SU-DHL-6 (cell line): ENCODE measurements around the gene KDM1B.

Source experiments
- CTCF ChIP-seq: fragments of 200-600 bp; sonication (generic); IDR thresholded peaks from one replicate; pipeline ENCODE4 v1.5.1; 2017; ENCODE audit warnings: antibody characterized with exemption, mild to moderate bottlenecking, low read length, moderate library complexity; ENCODE audit not compliant: insufficient read depth, poor library complexity, severe bottlenecking
- EZH2phosphoT487 ChIP-seq: fragments of 200-600 bp; sonication (generic), shearing (Covaris generic); conservative IDR thresholded peaks from 2 replicates; pipeline ENCODE4 v1.6.1; 2018; ENCODE audit warnings: mild to moderate bottlenecking, antibody characterized with exemption, low read length, moderate library complexity, mixed read lengths

DNA sequence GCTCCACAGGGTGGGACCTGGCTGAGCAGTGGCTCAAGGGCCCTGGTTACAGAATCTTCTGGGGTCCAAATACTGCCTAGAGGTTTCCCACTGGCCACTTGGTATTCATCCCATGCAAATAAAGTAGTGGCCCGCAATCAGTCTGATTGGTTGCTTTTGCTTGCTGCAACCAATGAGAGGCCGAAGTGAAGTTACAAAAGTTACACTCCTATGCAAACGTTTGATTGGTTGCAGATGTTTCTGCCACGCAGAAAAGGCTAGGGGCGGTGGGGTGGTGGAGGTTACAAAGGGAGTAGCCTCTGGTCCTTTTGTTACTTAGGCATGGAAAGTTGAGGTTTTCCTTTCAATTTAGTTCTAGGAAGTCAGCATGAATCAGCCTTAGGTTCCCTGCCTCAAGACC lies 29.1 kb upstream of the KDM1B start:
- no peak for TF ChIP-seq CTCF
- no peak for TF ChIP-seq EZH2phosphoT487
